SK-N-SH treated with all-trans-retinoic acid at 6 μM for 48 hours (cell line): ENCODE results near the gene ALPL.

ENCODE experiments used
- RARB ChIP-seq: fragments of 250-450 bp; sonication (Bioruptor Pico); IDR thresholded peaks from 2 replicates; pipeline ENCODE4 v1.8.0; 2021; ENCODE audit warnings: mild to moderate bottlenecking, moderate library complexity
- SNAI2 ChIP-seq: fragments of 250-450 bp; sonication (Bioruptor Pico); IDR thresholded peaks from 2 replicates; pipeline ENCODE4 v1.5.0; 2020; ENCODE audit warnings: mild to moderate bottlenecking, moderate library complexity
- ZC3H10 ChIP-seq: fragments of 250-450 bp; sonication (Bioruptor Pico); IDR thresholded peaks from 2 replicates; pipeline ENCODE4 v1.5.1; 2021; ENCODE audit warnings: mild to moderate bottlenecking, moderate library complexity

DNA sequence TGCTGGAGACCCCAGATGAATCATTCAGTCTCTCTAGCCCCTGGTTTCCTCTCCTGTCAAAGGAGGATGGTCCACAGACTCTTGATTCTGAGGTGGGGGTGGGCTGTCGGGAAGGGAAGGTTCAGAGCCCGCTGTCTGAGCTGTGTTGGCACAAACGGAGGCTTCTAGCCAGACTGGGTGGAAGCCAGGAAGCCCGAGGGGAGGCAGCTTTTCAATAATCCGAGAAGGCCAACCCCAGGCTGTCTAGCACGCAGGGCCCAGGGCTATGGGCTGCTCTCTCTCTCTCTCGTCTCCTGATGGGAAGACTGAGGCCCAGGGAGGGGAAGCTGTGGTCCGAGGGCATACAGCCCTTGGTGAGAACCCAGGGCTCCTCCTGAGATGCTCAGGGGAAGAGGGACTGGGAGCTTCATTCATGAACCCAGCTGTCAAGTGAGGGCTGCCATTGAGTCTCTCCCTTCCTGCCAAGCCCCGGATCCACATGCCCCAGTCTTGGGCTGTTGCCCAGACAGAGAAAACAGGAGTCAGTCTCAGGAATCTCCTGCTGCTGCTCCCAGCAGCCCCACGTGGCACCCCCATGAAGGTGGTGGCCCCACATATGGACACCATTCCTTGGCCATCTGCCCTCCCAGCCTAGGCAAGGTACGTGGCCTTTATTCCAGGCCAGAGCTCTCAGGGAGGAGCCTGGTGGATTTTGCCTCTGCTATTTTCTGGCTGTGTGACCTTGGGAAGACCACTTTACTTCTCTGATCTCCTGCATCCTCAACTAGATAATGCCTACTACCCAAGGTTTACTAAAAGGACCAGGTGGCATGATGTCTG is 115.6 kb downstream of the ALPL start:
- TF ChIP-seq ZC3H10 (CRISPR knock-in tag) (no peak), SNAI2 (CRISPR knock-in tag) (no peak), RARB (CRISPR knock-in tag) (no peak)
